ENCODE measurements around the gene GRK5.
"Not testable (repeated sequence)": the region's sequence is repeated elsewhere in the genome, so short reads cannot be mapped to it uniquely, and the experiment has no call there.

GRK5 gene

GRCh38 chr10:119449760-119450461, 242.5 kb downstream of the GRK5 start:
- in situ Hi-C loops (cut with MboI; ENCODE audit: low sequenced_read_pairs): no loop called here

GRCh38 chr10:119450606-119451299, 243.4 kb downstream of the GRK5 start:
- in situ Hi-C loops (cut with MboI; ENCODE audit: low sequenced_read_pairs): no loop called here

GRCh38 chr10:119451300-119451896, 244.0 kb downstream of the GRK5 start:
- in situ Hi-C loops (cut with MboI; ENCODE audit: low sequenced_read_pairs): no loop called here

GRCh38 chr10:119452396-119452795, 245.0 kb downstream of the GRK5 start:
- in situ Hi-C loops (cut with MboI; ENCODE audit: low sequenced_read_pairs): no loop called here

- in situ Hi-C loops (cut with MboI; ENCODE audit: low sequenced_read_pairs): no loop called here
These were observed 245.9 kb downstream of the GRK5 start for GRCh38 chr10:119453313-119453712.

- in situ Hi-C loops (cut with MboI; ENCODE audit: low sequenced_read_pairs): no loop called here
These were observed 246.9 kb downstream of the GRK5 start for GRCh38 chr10:119454316-119454715.

- in situ Hi-C loops (cut with MboI; ENCODE audit: low sequenced_read_pairs): no loop called here
These were observed 247.6 kb downstream of the GRK5 start for GRCh38 chr10:119454990-119455389.

GRCh38 chr10:119455609-119456434, 248.5 kb downstream of the GRK5 start:
- in situ Hi-C loops (cut with MboI; ENCODE audit: low sequenced_read_pairs): no loop called here

GRCh38 chr10:119456435-119456810, 249.1 kb downstream of the GRK5 start:
- in situ Hi-C loops (cut with MboI; ENCODE audit: low sequenced_read_pairs): no loop called here

- in situ Hi-C loops (cut with MboI; ENCODE audit: low sequenced_read_pairs): no loop called here
These were observed 250.8 kb downstream of the GRK5 start for GRCh38 chr10:119457966-119458766.

GRCh38 chr10:119459681-119460340, 252.4 kb downstream of the GRK5 start:
- in situ Hi-C loops (cut with MboI; ENCODE audit: low sequenced_read_pairs): no loop called here

- in situ Hi-C loops (cut with MboI; ENCODE audit: low sequenced_read_pairs): no loop called here
These were observed 253.2 kb downstream of the GRK5 start for GRCh38 chr10:119460369-119461195.

- in situ Hi-C loops (cut with MboI; ENCODE audit: low sequenced_read_pairs): no loop called here
These were observed 254.0 kb downstream of the GRK5 start for GRCh38 chr10:119461380-119461779.

- in situ Hi-C loops (cut with MboI; ENCODE audit: low sequenced_read_pairs): no loop called here
These were observed 254.6 kb downstream of the GRK5 start for GRCh38 chr10:119461923-119462322.

GRCh38 chr10:119462773-119463172, 255.4 kb downstream of the GRK5 start:
- in situ Hi-C loops (cut with MboI; ENCODE audit: low sequenced_read_pairs): no loop called here

GRCh38 chr10:119463195-119463594, 255.8 kb downstream of the GRK5 start:
- in situ Hi-C loops (cut with MboI; ENCODE audit: low sequenced_read_pairs): not testable (repeated sequence)

GRCh38 chr10:119465085-119465484, 257.7 kb downstream of the GRK5 start:
- in situ Hi-C loops (cut with MboI; ENCODE audit: low sequenced_read_pairs): no loop called here

- in situ Hi-C loops (cut with MboI; ENCODE audit: low sequenced_read_pairs): no loop called here
These were observed 258.7 kb downstream of the GRK5 start for GRCh38 chr10:119466076-119466475.

GRCh38 chr10:119466655-119467054, 259.3 kb downstream of the GRK5 start:
- in situ Hi-C loops (cut with MboI; ENCODE audit: low sequenced_read_pairs): no loop called here

Measured in HL-60/S4 (cell line).